Renal cortex interstitium (tissue), 15 donors: ENCODE data around the gene RILPL2. TPM values are rescaled to one million over a fixed set of nuclear protein-coding genes. Genes with fewer than 3 reads are reported as not detected.
"Not testable (repeated sequence)": the region's sequence is repeated elsewhere in the genome, so short reads cannot be mapped to it uniquely, and the experiment has no call there.

Experiments
- DNase-seq, 11 donors: peaks; one replicate each; pipeline ENCODE4 v3.0.0-alpha.2; 2013; ENCODE audit warnings: low read depth in 9 of 11, low spot score in 4 of 11; ENCODE audit errors: extremely low read depth in 1 of 11
- long read RNA-seq, 16 experiments: transcript quantifications; one replicate each; lab custom pipeline, GENCODE V29; 2026
- polyA plus RNA-seq, 3 donors: library from polyadenylated mRNA; unstranded; fragments of 120-200 nt; gene quantifications; one replicate each; pipeline ENCODE4 v1.2.1, GENCODE V29; 2013; ENCODE audit not compliant: insufficient read length in 3 of 3

RILPL2 gene
- 1 to 10 TPM; 5.2 to 5.6 (median 5.4) TPM for polyA plus RNA-seq
- long read RNA-seq, donor 1, full-length matches to known transcripts: 8 of 8 reads
- long read RNA-seq, donor 1, partial matches to known transcripts: 0 of 8 reads
- long read RNA-seq, donor 1, other reads (novel, unspliced or antisense): 0 of 8 reads
- long read RNA-seq, donor 2, full-length matches to known transcripts: 4 of 4 reads
- long read RNA-seq, donor 2, partial matches to known transcripts: 0 of 4 reads
- long read RNA-seq, donor 2, other reads (novel, unspliced or antisense): 0 of 4 reads
- long read RNA-seq, donor 3, full-length matches to known transcripts: 18 of 67 reads
- long read RNA-seq, donor 3, partial matches to known transcripts: 29 of 67 reads
- long read RNA-seq, donor 3, other reads (novel, unspliced or antisense): 20 of 67 reads
- long read RNA-seq, donor 4, full-length matches to known transcripts: 9 of 9 reads
- long read RNA-seq, donor 4, partial matches to known transcripts: 0 of 9 reads
- long read RNA-seq, donor 4, other reads (novel, unspliced or antisense): 0 of 9 reads
- long read RNA-seq, donor 5: 0 reads
- long read RNA-seq, donor 6, full-length matches to known transcripts: 4 of 10 reads
- long read RNA-seq, donor 6, partial matches to known transcripts: 6 of 10 reads
- long read RNA-seq, donor 6, other reads (novel, unspliced or antisense): 0 of 10 reads
- long read RNA-seq, donor 7, full-length matches to known transcripts: 2 of 9 reads
- long read RNA-seq, donor 7, partial matches to known transcripts: 0 of 9 reads
- long read RNA-seq, donor 7, other reads (novel, unspliced or antisense): 7 of 9 reads
- long read RNA-seq, donor 8, full-length matches to known transcripts: 12 of 12 reads
- long read RNA-seq, donor 8, partial matches to known transcripts: 0 of 12 reads
- long read RNA-seq, donor 8, other reads (novel, unspliced or antisense): 0 of 12 reads
- long read RNA-seq, donor 9, full-length matches to known transcripts: 8 of 8 reads
- long read RNA-seq, donor 9, partial matches to known transcripts: 0 of 8 reads
- long read RNA-seq, donor 9, other reads (novel, unspliced or antisense): 0 of 8 reads
- long read RNA-seq, donor 10, full-length matches to known transcripts: 5 of 31 reads
- long read RNA-seq, donor 10, partial matches to known transcripts: 0 of 31 reads
- long read RNA-seq, donor 10, other reads (novel, unspliced or antisense): 26 of 31 reads
- long read RNA-seq, donor 11, full-length matches to known transcripts: 7 of 7 reads
- long read RNA-seq, donor 11, partial matches to known transcripts: 0 of 7 reads
- long read RNA-seq, donor 11, other reads (novel, unspliced or antisense): 0 of 7 reads
- long read RNA-seq, donor 12, full-length matches to known transcripts: 4 of 16 reads
- long read RNA-seq, donor 12, partial matches to known transcripts: 0 of 16 reads
- long read RNA-seq, donor 12, other reads (novel, unspliced or antisense): 12 of 16 reads
- long read RNA-seq, donor 13: 0 reads
- long read RNA-seq, donor 14, full-length matches to known transcripts: 9 of 9 reads
- long read RNA-seq, donor 14, partial matches to known transcripts: 0 of 9 reads
- long read RNA-seq, donor 14, other reads (novel, unspliced or antisense): 0 of 9 reads
- long read RNA-seq, donor 15, full-length matches to known transcripts: 3 of 3 reads
- long read RNA-seq, donor 15, partial matches to known transcripts: 0 of 3 reads
- long read RNA-seq, donor 15, other reads (novel, unspliced or antisense): 0 of 3 reads
- long read RNA-seq, donor 16, full-length matches to known transcripts: 16 of 16 reads
- long read RNA-seq, donor 16, partial matches to known transcripts: 0 of 16 reads
- long read RNA-seq, donor 16, other reads (novel, unspliced or antisense): 0 of 16 reads

- peak in 6 of 11 donors; percentile 59 to 72 (median 64) for DNase-seq
Measured at GRCh38 chr12:123436017-123436964, at the start of gene RILPL2. Gene RILPL2, minus strand, starts transcription at chr12:123436684. Its CDS starts 264 bp downstream, at chr12:123436420.

DNA sequence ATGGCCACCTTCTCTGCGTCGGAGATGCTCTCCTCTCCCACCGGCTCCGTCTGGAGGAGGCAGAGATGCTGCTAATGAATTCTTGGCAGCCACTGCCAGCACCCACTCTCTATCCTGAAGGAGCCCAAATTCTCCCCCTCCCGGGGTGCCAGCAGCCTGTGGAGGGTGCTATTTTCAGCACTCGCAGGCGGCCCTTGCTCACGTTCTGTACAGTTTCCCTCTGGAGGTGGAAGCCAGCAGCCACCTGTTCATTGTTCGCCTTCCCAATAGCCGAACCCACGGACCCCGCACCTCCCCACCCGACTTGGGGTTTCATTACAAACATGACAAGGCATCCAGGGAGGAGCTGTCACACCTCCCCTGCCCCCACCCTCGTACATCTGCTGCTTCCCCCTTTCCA lies 49.3 kb upstream of the RILPL2 start:
- no peak for DNase-seq

DNA sequence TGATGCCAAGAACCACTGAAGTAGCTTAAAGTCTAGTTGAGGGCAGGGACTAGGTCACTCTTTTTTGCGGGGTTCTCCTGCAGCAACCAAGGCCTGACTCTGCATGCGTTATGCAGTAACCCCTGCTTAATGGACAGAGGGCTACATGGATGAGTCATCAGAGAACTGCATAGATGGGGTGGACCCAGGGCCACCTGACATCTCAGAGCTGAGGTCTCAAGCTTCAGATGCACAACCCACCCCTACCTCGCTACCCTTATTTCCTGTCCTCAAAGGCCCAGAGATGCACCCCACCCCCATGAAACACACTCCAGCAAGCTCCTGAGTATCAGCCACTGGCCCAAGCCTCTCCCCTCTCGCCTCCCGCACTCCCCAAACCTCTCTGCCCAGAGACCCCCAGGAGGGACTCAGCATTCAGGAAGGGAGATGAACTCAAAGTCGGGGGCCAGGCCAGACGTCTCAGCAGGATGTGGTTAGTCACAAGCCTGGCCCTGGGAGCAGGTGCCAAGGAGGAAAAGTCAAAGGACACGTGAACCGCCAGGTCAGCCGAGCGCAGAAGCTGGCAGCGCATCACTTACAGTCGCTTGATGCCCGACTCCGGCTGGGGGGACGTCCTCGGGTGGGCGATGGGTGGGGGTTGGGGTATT lies 47.2 kb upstream of the RILPL2 start:
- no peak for DNase-seq

DNA sequence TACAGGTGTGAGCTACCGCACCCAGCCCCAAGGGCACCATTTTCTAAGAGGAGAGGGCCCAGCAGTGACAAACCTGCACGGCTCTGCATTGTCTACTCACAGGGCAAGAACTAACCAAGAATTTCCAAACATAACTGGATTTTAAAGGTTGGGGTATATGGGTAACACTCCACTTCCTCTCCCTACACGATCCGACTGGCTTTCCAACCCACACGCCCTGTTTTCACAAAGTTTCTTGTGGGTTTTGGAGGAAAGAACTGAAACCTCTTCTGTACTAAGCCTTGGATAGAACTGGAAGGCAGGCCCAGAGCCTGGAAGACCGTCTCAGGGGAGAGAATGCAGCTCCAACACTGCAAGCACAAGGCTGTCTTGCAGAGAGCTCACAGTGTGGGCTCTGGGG lies 46.4 kb upstream of the RILPL2 start:
- no peak for DNase-seq

DNA sequence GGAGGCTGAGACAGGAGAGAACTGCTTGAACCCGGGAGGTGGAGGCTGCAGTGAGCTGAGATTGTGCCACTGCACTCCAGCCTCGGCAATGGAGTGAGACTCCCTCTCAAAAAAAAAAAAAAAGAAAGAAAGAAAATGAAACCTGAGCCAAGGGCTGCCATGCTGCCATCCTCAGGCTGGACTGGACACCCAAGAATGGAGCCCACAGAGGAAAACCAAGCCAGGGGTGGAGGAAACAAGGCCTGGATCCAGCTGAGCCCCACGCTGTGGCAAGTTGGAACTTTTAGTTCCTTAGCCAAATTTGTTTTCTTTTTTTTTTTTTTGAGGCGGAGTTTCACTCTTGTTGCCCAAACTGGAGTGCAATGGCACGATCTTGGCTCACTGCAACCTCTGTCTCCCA lies 44.8 kb upstream of the RILPL2 start:
- not testable (repeated sequence) for DNase-seq

DNA sequence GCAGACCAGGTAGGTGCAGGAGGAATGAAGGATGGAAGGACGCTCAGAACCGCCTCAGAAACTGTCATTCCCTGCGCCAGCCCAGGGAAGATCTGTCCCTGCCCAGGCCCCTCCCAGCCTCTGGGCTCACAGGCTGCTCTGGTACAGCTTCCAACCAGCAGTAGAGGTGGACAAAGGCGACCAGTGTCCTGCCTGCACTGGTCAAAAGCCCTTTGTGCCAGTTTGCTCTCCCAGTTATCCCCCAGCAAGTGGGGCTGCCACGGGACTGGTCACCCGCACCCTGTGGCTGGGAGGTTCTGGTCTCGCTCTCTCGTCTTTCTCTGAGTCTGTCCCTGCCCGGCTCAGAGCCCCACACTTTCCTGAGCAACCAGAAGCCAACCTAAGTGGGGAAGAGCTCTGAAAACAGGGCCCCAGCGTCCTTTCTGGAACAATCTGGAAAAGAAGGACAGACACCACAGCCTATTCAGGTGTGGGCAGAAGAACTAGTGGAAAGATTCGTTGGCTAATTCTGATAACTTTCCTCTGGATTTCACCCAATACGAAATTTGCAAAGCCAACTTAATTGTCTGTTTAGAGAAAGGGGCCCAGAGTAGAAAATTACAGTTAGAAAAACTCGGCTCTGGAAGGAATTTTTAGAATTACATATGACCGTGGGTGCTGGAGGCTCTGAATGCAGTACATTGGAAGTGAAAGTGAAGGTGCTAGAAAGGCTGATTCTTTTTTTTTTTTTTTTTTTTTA lies 43.1 kb upstream of the RILPL2 start:
- DNase-seq: no peak

DNA sequence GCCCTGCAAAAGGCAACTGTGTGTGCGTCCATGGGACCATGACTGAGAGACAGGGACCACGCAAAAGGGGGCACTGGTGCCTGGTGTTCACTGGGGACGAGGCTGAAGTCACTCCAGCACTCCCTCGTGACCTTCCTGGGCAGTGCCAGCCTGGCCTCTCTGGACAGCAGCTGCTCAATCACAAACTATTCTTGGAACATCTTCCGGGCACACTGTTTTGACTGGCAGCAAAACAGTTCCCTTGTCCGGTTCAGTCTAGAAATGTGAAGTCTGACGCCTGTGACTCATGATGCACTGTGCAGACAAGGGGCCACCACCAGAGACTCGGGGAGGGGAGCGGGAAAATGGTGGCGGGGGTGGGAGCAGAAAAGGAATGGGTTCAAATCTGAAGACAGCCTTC lies 42.3 kb upstream of the RILPL2 start:
- DNase-seq: no peak

GRCh38 chr12:123478069-123478468 lies 41.6 kb upstream of the RILPL2 start:
- no peak for DNase-seq

DNA sequence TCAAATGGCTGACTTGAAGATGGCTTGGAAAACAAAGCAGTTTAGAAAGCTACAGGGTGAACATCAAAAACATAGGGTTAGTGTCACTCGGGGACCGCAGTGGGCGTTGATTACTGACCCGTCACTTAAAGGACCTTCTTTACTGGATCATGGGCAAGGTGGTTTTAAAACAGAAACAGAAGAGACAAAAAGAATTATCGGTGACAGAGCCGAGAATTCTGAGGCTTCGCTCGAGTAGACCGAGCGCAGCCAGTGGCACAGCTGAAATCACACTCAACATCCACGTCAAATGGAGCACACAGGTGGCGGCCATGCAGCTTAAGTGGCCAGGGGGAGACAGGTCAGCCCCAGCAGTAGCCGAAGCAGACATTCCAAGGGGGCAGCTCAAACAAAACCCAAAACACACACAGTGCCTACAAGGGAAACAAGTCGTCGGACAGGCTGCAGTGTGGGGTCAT lies 38.8 kb upstream of the RILPL2 start:
- peak in 1 of 11 donors; percentile 39 for DNase-seq

- peak in 1 of 11 donors; percentile 47 for DNase-seq
Measured at GRCh38 chr12:123474485-123475245, 38.2 kb upstream of the RILPL2 start.

GRCh38 chr12:123472438-123472849 lies 36.0 kb upstream of the RILPL2 start:
- no peak for DNase-seq

GRCh38 chr12:123471374-123472068 lies 35.0 kb upstream of the RILPL2 start:
- DNase-seq: no peak

DNA sequence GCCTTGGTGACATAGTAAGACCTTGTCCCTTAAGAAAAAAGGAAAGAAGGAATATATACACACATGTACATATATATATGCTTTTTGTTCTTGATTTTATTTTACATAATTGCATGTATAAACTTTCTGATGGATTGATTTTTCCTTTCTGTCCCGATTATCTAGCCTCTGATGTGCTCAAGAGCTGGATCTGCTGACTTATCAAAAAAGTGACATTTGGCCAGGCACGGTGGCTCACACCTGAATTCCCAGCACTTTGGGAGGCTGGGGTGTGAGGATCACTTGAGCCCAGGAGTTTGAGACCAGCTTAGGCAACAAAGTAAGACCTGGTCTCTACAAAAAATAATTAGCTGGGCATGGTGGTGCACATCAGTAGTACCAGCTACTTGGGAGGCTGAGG lies 33.5 kb upstream of the RILPL2 start:
- DNase-seq: no peak

GRCh38 chr12:123468786-123469185 lies 32.3 kb upstream of the RILPL2 start:
- DNase-seq: no peak
